Measurements from ENCODE around the gene ILK. TPM values are rescaled to one million over a fixed set of nuclear protein-coding genes. Genes with fewer than 3 reads are reported as not detected.

The ILK gene
- total RNA-seq, 2 donors from 2014 or later: 70.2 to 70.6 TPM

GRCh38 chr11:6584528-6584927 lies 19.0 kb upstream of the ILK start:
- Mint-ChIP-seq H3K4me1 (peaks cover 2% of the 10 kb centered on the region), H3K27ac (no peak overlapping the region), H3K4me3 (no peak overlapping the region), H3K36me3 (ENCODE audit: low read depth) (peaks cover 7% of the 10 kb centered on the region), H3K27me3 (no peaks in the 10 kb centered on the region)
- no peak for DNase-seq
- no peaks in the 10 kb centered on the region for H3K9me3 ChIP-seq (ENCODE audit: control insufficient read depth, low read length, poor library complexity, severe bottlenecking)
- no peak for ATAC-seq

- Mint-ChIP-seq H3K4me1 (peaks cover 5% of the 10 kb centered on the region), H3K36me3 (ENCODE audit: low read depth) (peaks cover 8% of the 10 kb centered on the region), H3K27me3 (no peaks in the 10 kb centered on the region), H3K4me3 (no peak overlapping the region), H3K27ac (no peak overlapping the region)
- H3K9me3 ChIP-seq (ENCODE audit: control insufficient read depth, low read length, poor library complexity, severe bottlenecking): no peaks in the 10 kb centered on the region
- no peak for ATAC-seq
- no peak for DNase-seq
These were observed 16.9 kb upstream of the ILK start for GRCh38 chr11:6586434-6587359.

- H3K36me3 Mint-ChIP-seq (ENCODE audit: low read depth): peaks cover 10% of the 10 kb centered on the region
- H3K27me3 Mint-ChIP-seq: no peaks in the 10 kb centered on the region
- H3K9me3 ChIP-seq (ENCODE audit: control insufficient read depth, low read length, poor library complexity, severe bottlenecking): no peaks in the 10 kb centered on the region
- peaks cover 6% of the 10 kb centered on the region for H3K4me1 Mint-ChIP-seq
- ATAC-seq: no peak
- H3K27ac Mint-ChIP-seq: peak overlapping the region; percentile 59
- H3K4me3 Mint-ChIP-seq: no peak overlapping the region
- no peak for DNase-seq
These were observed 16.1 kb upstream of the ILK start for GRCh38 chr11:6587360-6587953.

- DNase-seq (no peak), ATAC-seq (no peak)
- Mint-ChIP-seq H3K27ac (peak overlapping the region; percentile 59), H3K36me3 (ENCODE audit: low read depth) (peaks cover 10% of the 10 kb centered on the region), H3K27me3 (no peaks in the 10 kb centered on the region), H3K4me1 (peaks cover 6% of the 10 kb centered on the region), H3K4me3 (no peak overlapping the region)
- no peaks in the 10 kb centered on the region for H3K9me3 ChIP-seq (ENCODE audit: control insufficient read depth, low read length, poor library complexity, severe bottlenecking)
These were observed 15.6 kb upstream of the ILK start for GRCh38 chr11:6588018-6588417.

GRCh38 chr11:6594142-6594768 lies 9.3 kb upstream of the ILK start:
- Mint-ChIP-seq H3K27ac (peak overlapping the region; percentile 79), H3K4me1 (peaks cover 37% of the 10 kb centered on the region), H3K4me3 (no peak overlapping the region), H3K27me3 (no peaks in the 10 kb centered on the region), H3K36me3 (ENCODE audit: low read depth) (peaks cover 15% of the 10 kb centered on the region)
- H3K9me3 ChIP-seq (ENCODE audit: control insufficient read depth, low read length, poor library complexity, severe bottlenecking): no peaks in the 10 kb centered on the region
- DNase-seq (no peak), ATAC-seq (no peak)

- no peak for DNase-seq
- peaks cover 19% of the 10 kb centered on the region for H3K36me3 Mint-ChIP-seq (ENCODE audit: low read depth)
- no peaks in the 10 kb centered on the region for H3K27me3 Mint-ChIP-seq
- ATAC-seq: no peak
- H3K4me3 Mint-ChIP-seq: no peak overlapping the region
- peak overlapping the region; percentile 65 for H3K27ac Mint-ChIP-seq
- H3K9me3 ChIP-seq (ENCODE audit: control insufficient read depth, low read length, poor library complexity, severe bottlenecking): no peaks in the 10 kb centered on the region
- H3K4me1 Mint-ChIP-seq: peaks cover 42% of the 10 kb centered on the region
These were observed 7.2 kb upstream of the ILK start for GRCh38 chr11:6596239-6596877.

GRCh38 chr11:6598555-6598954 lies 5.0 kb upstream of the ILK start:
- H3K27ac Mint-ChIP-seq: peak overlapping the region; percentile 68
- H3K4me3 Mint-ChIP-seq: no peak overlapping the region
- H3K4me1 Mint-ChIP-seq: peaks cover 47% of the 10 kb centered on the region
- no peaks in the 10 kb centered on the region for H3K9me3 ChIP-seq (ENCODE audit: control insufficient read depth, low read length, poor library complexity, severe bottlenecking)
- ATAC-seq: no peak
- DNase-seq: no peak
- H3K36me3 Mint-ChIP-seq (ENCODE audit: low read depth): peaks cover 17% of the 10 kb centered on the region
- H3K27me3 Mint-ChIP-seq: no peaks in the 10 kb centered on the region

- H3K27ac Mint-ChIP-seq: peak overlapping the region; percentile 29
These were observed 4.1 kb upstream of the ILK start for GRCh38 chr11:6599449-6599848.

GRCh38 chr11:6599881-6600390 lies 3.6 kb upstream of the ILK start:
- ATAC-seq (no peak), DNase-seq (no peak)
- H3K36me3 Mint-ChIP-seq (ENCODE audit: low read depth): peaks cover 17% of the 10 kb centered on the region
- no peaks in the 10 kb centered on the region for H3K27me3 Mint-ChIP-seq
- no peak overlapping the region for H3K4me3 Mint-ChIP-seq
- H3K27ac Mint-ChIP-seq: peak overlapping the region; percentile 29
- no peaks in the 10 kb centered on the region for H3K9me3 ChIP-seq (ENCODE audit: control insufficient read depth, low read length, poor library complexity, severe bottlenecking)
- peaks cover 38% of the 10 kb centered on the region for H3K4me1 Mint-ChIP-seq

More at GRCh38 chr11:6599449-6599848, 4.1 kb upstream of the ILK start:
- no peak for ATAC-seq
- H3K9me3 ChIP-seq (ENCODE audit: control insufficient read depth, low read length, poor library complexity, severe bottlenecking): no peaks in the 10 kb centered on the region
- H3K27me3 Mint-ChIP-seq: no peaks in the 10 kb centered on the region
- H3K4me3 Mint-ChIP-seq: no peak overlapping the region
- DNase-seq: no peak
- peaks cover 39% of the 10 kb centered on the region for H3K4me1 Mint-ChIP-seq
- peaks cover 17% of the 10 kb centered on the region for H3K36me3 Mint-ChIP-seq (ENCODE audit: low read depth)

GRCh38 chr11:6601041-6601461 lies 2.5 kb upstream of the ILK start:
- H3K4me3 Mint-ChIP-seq: no peak overlapping the region
- H3K27ac Mint-ChIP-seq: no peak overlapping the region
- H3K27me3 Mint-ChIP-seq: no peaks in the 10 kb centered on the region
- H3K36me3 Mint-ChIP-seq (ENCODE audit: low read depth): peaks cover 16% of the 10 kb centered on the region
- DNase-seq (no peak), ATAC-seq (no peak)
- no peaks in the 10 kb centered on the region for H3K9me3 ChIP-seq (ENCODE audit: control insufficient read depth, low read length, poor library complexity, severe bottlenecking)
- H3K4me1 Mint-ChIP-seq: peaks cover 36% of the 10 kb centered on the region

- Mint-ChIP-seq H3K27ac (no peak overlapping the region), H3K4me1 (peaks cover 40% of the 10 kb centered on the region), H3K36me3 (ENCODE audit: low read depth) (peaks cover 14% of the 10 kb centered on the region), H3K4me3 (no peak overlapping the region), H3K27me3 (no peaks in the 10 kb centered on the region)
- no peak for DNase-seq
- no peaks in the 10 kb centered on the region for H3K9me3 ChIP-seq (ENCODE audit: control insufficient read depth, low read length, poor library complexity, severe bottlenecking)
- ATAC-seq: no peak
These were observed 1.3 kb upstream of the ILK start for GRCh38 chr11:6602096-6602940.

- ATAC-seq (peak; percentile 74), DNase-seq (peak in 2 of 3 donors; percentile 31 to 40)
- Mint-ChIP-seq H3K27me3 (no peaks in the 10 kb centered on the region), H3K27ac (no peak overlapping the region), H3K4me3 (no peak overlapping the region), H3K36me3 (ENCODE audit: low read depth) (peaks cover 6% of the 10 kb centered on the region), H3K4me1 (peaks cover 35% of the 10 kb centered on the region)
- no peaks in the 10 kb centered on the region for H3K9me3 ChIP-seq (ENCODE audit: control insufficient read depth, low read length, poor library complexity, severe bottlenecking)
These were observed 580 bp downstream of the ILK start for GRCh38 chr11:6604081-6604626.
